Right ventricle myocardium inferior (tissue), 1 donor: ENCODE measurements around the gene CCND1. TPM values are rescaled to one million over a fixed set of nuclear protein-coding genes. Genes with fewer than 3 reads are reported as not detected.
"Not testable (repeated sequence)": the region's sequence is repeated elsewhere in the genome, so short reads cannot be mapped to it uniquely, and the experiment has no call there.

Experiments
- ATAC-seq: fragments of 200-7000 bp; cut with Tn5 transposase; one replicate; pipeline ENCODE4 v1.9.1; 2020; ENCODE audit warnings: mild to moderate bottlenecking, moderate library complexity
- DNase-seq: peaks from one replicate; pipeline ENCODE4 v3.0.0; 2021; ENCODE audit errors: missing footprints
- intact Hi-C: fragments of 100-400 bp; cut with DNase I; formaldehyde crosslinking; loops from one replicate; pipeline ENCODE4 v1.11.0; 2022
- total RNA-seq: library from RNA; stranded (reverse); fragmentation: NEBNext Ultra II Directional; extraction: Animal tissue kit (Norgen Biotek cat#: 25700); gene quantifications from one replicate; pipeline ENCODE4 v1.2.1, GENCODE V29; 2021
- donor health status: DM: no; HTN: yes; CAD: no; lungs with severe emphysema.

Gene CCND1
- total RNA-seq, 1 donor from 2014 or later: 145 TPM

- peak; percentile 2 for ATAC-seq
- no peak for DNase-seq
- intact Hi-C loops: no loop called here
Measured at GRCh38 chr11:69674267-69674885, 33.4 kb downstream of the CCND1 start.

GRCh38 chr11:69674886-69675714 lies 34.1 kb downstream of the CCND1 start, which contains the start of gene LTO1:
Gene LTO1, minus strand, starts transcription at chr11:69675353. Its CDS starts 114 bp downstream, at chr11:69675239.
- DNase-seq: peak; percentile 99
- peak; percentile 99 for ATAC-seq
- intact Hi-C loops: no loop called here

DNA sequence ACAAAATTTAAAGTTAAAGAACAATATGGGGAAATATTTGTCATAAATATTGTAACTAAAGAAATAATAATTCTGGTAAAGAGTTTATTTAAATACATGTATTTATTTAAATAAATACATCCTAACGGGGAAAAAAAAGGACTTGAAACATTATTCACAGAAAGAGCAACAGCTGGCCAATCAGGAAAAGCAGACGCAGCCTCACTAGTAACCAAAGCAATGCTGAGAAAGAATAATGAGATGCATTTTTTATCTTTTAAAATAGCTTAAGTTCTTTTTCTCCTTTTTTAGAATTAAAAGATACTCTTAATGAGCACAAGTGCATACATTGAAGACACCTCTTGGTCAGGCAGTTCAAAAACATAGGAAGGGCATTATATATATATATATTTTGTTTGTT lies 36.8 kb downstream of the CCND1 start:
- DNase-seq: no peak
- intact Hi-C loops: no loop called here
- no peak for ATAC-seq

DNA sequence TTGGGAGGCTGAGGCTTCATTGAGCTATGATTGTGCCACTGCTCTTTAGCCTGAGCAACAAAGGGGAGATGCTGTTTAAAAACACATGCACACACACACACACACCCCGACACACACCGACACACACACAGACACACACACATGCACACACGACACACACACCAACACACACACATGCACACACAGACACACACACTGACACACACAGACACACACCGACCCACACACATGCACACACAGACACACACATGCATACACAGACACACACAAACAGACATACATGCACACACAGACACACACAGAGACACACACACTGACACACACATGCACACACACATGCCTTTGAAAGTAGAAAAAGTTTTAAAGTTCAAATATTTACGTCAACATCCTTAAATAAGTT lies 39.7 kb downstream of the CCND1 start:
- DNase-seq (no peak), ATAC-seq (no peak)
- intact Hi-C loops: loop anchor here (10.0 kb wide), 1 partner anchor 124 kb away; no protein-coding TSS in a partner anchor

- intact Hi-C loops: loop anchor here (10.0 kb wide), 1 partner anchor 123 kb away; no protein-coding TSS in a partner anchor
- DNase-seq: no peak
- no peak for ATAC-seq
Measured at GRCh38 chr11:69682221-69682620, 41.3 kb downstream of the CCND1 start.

GRCh38 chr11:69682681-69683326 lies 41.8 kb downstream of the CCND1 start:
- ATAC-seq: no peak
- no peak for DNase-seq
- intact Hi-C loops: loop anchor here (10.0 kb wide), 1 partner anchor 122 kb away; no protein-coding TSS in a partner anchor

GRCh38 chr11:69683764-69684333 lies 42.9 kb downstream of the CCND1 start:
- DNase-seq (no peak), ATAC-seq (no peak)
- intact Hi-C loops: loop anchor here (10.0 kb wide), 1 partner anchor 121 kb away; no protein-coding TSS in a partner anchor

DNA sequence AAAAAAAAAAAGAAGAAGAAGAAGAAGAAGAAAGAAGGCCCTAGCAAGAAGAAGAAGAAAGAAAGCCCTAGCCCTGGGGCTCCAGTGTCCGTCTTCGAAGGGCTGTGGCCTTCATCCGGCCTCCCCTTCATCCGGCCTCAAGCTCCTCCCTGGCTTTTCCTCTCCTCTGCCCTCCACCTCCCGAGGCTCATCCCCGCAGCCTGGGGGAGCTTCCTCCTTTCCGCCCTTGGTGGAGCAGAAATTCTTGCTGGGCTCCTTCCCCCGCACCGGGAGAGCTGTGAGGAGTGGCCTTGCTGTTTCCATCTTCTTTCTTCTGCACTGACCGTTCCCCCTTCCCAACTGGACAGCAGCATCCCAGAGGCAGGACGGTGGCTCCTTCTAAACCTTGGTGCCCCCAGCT lies 43.7 kb downstream of the CCND1 start:
- intact Hi-C loops: loop anchor here (5.0 to 10.0 kb wide), 2 partner anchors 120 to 508 kb away; no protein-coding TSS in a partner anchor
- no peak for DNase-seq
- no peak for ATAC-seq

DNA sequence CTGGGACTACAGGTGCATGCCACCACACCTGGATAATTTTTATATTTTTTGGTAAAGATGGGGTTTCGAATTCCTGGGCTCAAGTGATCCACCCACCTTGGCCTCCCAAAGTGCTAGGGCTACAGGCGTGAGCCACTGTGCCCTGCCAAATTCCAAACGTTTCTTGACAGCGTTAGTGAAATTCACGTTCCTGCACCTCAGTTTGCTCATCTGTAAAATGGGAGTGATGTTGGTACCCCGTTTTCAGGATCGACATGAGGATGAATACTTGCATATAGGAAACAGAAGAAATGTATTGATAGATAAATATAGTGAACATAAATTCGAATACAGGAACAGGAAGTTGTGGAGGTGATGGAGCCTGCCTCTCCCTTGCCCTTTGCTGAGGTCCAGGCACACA lies 44.4 kb downstream of the CCND1 start:
- no peak for ATAC-seq
- intact Hi-C loops: loop anchor here (5.0 to 10.0 kb wide), 2 partner anchors 119 to 507 kb away; no protein-coding TSS in a partner anchor
- no peak for DNase-seq

GRCh38 chr11:69686452-69686851 lies 45.5 kb downstream of the CCND1 start:
- intact Hi-C loops: loop anchor here (1.0 to 10.0 kb wide), 3 partner anchors 118 to 506 kb away; no protein-coding TSS in a partner anchor
- ATAC-seq (no peak), DNase-seq (no peak)

- ATAC-seq: no peak
- DNase-seq: no peak
- intact Hi-C loops: loop anchor here (1.0 to 10.0 kb wide), 3 partner anchors 118 to 505 kb away; no protein-coding TSS in a partner anchor
Measured at GRCh38 chr11:69686856-69687255, 45.9 kb downstream of the CCND1 start.

DNA sequence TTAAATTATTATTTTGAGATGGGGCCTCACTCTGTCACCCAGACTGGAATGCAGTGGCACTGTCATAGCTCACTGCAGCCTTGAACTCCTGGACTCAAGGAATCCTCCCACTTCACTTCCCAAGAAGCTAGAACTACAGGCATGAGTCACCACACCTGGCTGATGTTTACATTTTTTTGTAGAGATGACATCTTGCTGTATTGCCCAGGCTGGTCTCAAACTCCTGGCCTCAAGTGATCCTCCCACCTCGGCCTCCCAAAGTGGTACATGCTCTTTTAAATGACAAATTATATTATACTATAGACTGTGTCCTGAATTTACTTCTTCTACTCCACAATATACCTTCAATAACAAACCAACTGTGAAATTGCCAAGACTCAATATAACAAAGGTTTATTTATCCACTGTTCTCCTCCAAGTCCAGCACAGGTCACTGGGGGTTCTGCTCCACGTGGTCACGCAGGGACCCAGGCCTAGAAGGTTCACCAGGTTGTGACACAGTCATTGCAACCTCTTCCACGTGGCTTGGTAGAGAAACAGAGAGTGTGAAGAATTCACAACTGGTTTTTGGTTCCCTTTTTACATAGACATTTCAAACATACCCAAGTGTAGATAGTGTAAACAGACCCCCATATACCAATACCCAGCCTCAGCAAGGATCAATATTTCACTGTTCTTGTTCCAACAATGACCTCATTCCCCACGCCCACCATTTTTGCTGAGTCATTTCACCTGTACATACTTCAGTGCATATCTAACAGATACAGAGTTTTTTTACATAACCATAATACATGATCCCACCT lies 47.2 kb downstream of the CCND1 start:
- intact Hi-C loops: loop anchor here (5.0 to 10.0 kb wide), 2 partner anchors 117 to 504 kb away; no protein-coding TSS in a partner anchor
- ATAC-seq, DNase-seq: not testable (repeated sequence)

DNA sequence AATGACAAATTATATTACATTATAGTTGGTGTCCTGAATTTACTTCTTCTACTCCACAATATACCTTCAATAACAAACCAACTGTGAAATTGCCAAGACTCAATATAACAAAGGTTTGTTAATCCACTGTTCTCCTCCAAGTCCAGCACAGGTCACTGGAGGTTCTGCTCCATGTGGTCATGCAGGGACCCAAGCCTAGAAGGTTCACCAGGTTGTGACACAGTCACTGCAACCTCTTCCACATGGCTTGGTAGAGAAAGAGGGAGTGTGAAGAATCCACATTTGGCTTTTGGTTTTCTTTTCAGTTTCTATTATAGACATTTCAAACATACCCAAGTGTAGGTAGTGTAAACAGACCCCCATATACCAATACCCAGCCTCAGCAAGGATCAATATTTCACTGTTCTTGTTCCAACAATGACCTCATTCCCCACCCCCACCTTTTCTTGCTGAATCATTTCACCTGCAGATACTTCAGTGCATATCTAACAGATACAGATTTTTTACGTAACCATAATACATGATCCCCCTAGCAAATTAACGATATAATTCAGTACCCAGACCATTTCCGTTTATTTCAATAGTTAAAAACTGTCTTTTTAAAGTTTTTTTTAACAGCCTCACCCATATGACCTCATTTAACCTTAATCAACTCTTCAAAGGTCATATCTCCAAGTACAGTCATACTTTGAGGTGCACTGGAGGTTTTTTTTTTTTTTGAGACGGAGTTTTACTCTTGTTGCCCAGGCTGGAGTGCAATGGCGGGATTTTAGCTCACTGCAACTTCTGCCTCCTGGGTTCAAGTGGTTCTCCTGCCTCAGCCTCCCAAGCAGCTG lies 48.7 kb downstream of the CCND1 start:
- DNase-seq (no peak), ATAC-seq (no peak)
- intact Hi-C loops: loop anchor here (5.0 to 10.0 kb wide), 2 partner anchors 115 to 503 kb away; no protein-coding TSS in a partner anchor

- intact Hi-C loops: no loop called here
- ATAC-seq (no peak), DNase-seq (no peak)
Measured at GRCh38 chr11:69691463-69691862, 50.5 kb downstream of the CCND1 start.

DNA sequence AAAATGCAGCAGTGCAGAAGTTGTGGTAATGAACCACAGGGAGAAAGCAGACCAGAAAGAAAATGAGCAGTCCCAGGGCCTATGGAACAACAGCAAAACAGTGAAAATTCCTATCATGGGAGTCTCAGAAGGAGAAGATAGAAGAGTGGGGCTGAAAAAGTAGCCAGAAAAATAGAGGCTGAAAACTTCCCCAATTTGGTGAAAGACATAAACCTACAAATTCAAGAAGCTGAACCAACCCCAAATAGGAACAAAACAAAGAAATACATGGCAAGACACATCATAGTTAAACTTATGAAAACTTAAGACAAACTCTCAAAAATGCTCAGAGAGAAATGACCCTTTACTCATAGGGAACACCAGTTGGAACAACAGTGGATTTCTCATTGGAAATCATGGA lies 51.5 kb downstream of the CCND1 start:
- DNase-seq: no peak
- intact Hi-C loops: no loop called here
- no peak for ATAC-seq

GRCh38 chr11:69694781-69695180 lies 53.8 kb downstream of the CCND1 start:
- no peak for ATAC-seq
- no peak for DNase-seq
- intact Hi-C loops: no loop called here

GRCh38 chr11:69695581-69695980 lies 54.6 kb downstream of the CCND1 start:
- intact Hi-C loops: no loop called here
- ATAC-seq (no peak), DNase-seq (no peak)
